Measurements from ENCODE around the gene AGR2.
"Not testable (repeated sequence)": the region's sequence is repeated elsewhere in the genome, so short reads cannot be mapped to it uniquely, and the experiment has no call there.

The AGR2 gene

GRCh38 chr7:16773326-16773725 is 31.5 kb downstream of the AGR2 start:
- DNase-seq: no peak

DNA sequence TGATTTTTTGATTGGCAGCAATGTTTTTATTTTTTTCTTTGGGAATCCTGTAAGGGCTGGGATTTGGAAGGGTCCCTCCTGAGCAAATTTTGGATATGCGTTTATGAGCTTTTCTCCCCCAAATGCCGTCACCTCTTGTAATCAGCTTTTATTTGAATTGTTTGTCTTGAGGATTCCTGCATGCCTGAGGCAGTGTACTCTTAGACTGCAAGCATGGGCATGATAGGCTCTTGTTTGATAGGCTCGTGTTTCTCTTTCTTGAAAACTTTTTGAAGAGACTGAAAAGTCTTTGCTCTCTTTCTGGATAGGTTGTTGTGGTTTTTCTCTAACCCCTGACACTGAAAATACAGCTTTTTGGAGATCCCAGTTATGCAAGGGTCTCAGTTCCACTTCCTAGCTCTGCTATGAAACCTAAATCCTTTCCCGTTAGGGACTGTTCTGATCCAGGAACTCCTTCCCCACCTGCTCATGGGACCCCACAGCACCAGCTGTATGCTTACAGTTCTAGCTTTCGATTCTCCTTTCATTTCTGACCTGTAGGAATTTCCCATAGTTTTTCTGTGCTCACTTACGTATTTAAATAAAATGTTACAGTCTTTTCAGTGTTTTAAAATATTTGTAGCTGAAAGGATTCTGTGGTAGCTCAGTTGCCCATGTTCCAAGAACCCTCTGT is 34.0 kb downstream of the AGR2 start:
- DNase-seq: no peak

DNA sequence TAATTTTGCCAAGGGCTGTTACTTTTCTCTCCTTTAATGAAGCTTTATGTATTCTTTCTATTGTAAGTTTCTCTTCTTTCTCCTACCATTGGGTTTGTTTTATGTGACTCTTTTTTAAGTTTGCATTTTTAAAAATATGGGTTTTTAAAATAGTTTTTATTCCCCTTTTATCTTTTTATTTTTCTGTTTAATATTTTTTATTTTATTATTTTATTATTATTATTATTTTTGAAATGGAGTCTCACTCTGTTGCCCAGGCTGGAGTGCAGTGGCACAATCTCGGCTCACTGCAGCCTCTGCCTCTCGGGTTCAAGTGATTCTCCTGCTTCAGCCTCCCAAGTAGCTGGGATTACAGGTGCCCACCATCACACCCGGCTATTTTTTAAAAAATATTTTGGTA is 34.8 kb downstream of the AGR2 start:
- not testable (repeated sequence) for DNase-seq

GRCh38 chr7:16765436-16765859 is 39.4 kb downstream of the AGR2 start:
- no peak for DNase-seq

DNA sequence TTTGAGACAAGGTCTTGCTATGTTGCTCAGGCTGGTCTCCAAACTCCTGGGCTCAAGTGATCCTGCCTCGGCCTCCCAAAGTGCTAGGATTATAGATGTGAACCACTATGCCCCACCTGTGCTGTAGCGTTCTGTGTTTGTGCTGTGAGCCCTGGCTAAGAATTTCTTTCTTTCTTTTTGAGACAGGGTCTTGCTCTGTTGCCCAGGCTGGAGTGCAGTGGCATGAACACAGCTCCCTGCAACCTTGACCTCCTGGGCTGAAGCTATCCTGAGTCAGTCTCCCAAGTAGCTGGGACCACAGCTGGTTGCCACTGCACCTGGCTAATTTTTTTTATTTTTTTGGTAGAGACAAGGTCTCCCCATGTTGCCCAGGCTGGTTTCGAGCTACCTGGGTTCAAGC is 39.9 kb downstream of the AGR2 start:
- no peak for DNase-seq

DNA sequence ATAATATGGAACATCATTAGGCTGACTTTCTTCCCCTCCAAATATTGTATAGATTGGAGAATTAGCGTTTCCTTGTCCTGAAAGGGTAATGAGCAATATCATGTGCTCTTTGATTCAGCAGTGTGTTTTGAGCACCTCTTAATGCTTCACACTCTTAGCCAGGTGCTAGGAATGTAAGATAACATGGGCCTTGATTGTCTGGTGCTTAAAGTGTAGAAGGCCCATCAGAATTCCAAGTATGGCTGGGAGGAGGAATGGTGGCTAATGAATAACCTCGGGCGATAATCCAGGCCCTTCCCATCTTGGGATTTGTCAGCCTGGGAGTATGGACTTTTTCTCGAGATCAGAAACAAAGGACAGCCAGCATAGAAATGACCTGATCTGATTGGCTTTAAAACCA is 42.6 kb downstream of the AGR2 start:
- no peak for DNase-seq

GRCh38 chr7:16759840-16760239 is 45.0 kb downstream of the AGR2 start:
- DNase-seq: no peak

DNA sequence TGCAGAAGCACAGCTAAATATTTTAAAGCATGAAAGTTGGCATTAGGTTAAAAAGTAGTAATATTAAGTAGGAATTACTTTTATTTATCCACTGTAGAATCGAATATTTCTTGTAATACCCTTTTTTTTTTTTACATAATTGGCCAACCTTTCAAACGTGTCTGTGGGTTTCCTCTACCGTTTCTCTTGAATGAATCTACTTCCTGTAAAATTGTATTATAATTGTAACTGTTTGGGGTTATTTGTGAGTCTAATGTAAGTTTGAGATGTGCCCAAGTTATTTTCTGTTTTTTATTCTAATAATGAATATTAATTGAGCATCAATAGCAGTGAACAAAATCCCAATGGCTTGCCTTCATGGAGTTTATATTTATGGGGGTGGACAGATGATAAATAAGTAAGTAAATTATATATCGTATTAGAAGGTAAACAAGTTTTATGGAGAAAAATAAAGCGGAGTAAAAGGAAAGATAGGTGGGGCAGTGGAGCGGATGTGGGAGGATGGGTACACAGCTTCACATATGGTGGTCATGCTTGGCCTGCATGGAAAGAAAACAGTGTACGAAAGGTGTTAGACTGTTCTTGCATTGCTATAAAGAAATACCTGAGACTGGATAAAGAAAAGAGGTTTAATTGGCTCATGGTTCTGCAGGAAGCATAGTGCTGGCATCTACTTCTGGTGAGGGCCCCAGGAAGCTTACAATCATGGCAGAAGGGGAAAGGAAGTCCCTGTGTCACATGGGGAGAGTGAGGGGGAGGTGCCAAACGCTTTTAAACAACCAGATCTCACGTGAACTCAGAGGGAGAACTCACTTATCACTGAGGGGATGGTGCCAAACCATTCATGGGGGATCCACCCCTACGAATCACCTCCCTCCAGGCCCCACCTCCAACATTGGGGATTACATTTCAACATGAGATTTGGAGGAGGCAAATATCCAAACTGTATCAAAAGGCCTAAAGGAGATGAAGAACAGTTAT is 45.9 kb downstream of the AGR2 start:
- no peak for DNase-seq

DNA sequence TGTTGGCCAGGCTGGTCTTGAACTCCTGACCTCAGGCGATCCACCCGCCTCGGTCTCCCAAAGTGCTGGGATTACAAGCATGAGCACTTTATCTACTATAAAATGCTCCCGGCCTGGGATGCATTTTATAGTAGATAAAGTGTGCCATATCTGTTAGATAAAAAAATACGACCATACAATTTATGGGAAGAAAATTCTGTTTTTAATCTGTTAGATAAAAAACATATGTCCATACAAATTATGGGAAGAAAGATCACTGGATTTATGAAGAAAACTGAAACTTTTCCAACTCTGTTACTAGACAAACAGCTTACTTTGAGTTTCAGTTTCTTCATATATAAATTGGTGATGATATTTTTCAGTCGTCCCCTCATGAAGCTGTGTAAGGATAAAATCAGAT is 46.8 kb downstream of the AGR2 start:
- DNase-seq: no peak

DNA sequence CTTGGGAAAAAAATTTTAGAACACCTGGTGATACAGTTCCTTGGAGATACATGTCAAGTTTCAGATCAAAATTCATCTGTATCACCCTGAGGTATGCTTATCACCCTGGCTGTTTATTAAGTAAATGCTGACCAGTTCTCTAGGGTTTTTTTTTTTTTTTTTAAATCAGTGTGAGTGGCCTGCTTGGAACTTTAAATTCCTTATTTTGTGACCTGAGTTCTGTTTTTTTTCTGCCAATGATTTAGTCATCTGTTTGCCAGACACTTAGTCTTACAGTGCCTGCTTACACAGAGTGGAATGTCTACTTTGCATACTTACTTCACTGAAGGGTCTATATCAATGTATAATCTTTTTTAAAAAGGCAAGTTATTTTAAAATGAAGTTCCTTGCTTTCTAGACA is 49.4 kb downstream of the AGR2 start:
- no peak for DNase-seq

DNA sequence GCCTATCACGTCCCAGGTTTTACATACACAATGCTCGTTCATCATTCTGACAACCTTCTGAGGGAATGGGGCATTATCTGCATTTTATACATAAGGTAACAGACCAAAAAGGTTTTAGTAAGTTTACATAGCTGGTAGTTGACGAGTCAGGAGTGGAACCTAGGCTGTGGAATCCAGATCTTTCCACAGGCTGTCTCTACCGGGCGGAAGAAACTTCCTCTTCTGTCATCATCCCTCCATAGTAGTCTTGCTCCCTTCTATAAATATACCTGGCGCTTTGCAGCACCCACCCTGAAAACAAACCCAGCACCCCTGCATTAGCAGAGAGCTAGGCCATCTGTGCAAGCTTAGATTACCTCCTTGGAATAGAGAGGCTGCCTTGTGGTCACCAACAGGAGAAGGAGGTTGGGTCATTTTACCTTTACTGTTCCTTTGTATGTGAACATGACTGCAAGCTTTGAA is 49.9 kb downstream of the AGR2 start:
- no peak for DNase-seq

- DNase-seq: no peak
Measured at GRCh38 chr7:16753932-16754855, 50.6 kb downstream of the AGR2 start.

DNA sequence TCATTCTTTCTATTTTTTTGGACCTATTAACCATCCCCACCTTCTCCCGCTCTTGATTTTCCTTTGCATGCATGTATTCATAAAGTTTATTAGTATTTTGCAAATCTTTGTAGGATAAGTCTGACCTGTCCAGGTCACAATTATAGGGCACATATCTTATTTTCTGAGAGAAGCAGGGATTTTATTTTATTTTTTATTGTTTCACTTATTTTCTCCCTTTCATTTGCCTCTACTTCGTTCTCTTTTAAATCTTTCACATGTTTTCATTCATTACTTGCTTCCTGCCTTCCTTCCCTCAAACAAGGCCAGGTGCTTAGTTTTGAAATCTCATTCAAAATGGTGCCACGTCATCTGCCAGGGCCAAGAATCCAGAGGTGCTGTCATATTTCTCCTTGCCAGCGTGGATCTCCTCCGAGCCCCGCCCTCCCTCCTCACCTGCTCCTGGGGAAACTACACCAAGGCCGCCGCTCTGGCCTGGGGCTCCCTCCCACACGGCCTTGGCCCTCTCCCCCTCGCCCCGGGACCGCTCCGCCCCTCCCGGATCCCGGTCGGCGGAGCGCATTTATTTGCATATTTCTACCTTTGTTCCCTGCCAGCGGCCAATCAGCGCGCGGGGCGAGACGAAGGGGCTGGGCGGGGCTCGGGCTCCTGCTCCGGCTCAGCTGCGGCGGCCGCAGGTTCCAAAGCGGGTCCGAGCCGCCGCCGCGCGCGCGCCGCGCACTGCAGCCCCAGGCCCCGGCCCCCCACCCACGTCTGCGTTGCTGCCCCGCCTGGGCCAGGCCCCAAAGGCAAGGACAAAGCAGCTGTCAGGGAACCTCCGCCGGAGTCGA is 51.5 kb downstream of the AGR2 start, which contains the start of gene TSPAN13:
TSS of gene TSPAN13 (plus strand) at position 654 of the 830 bp plus-strand sequence. CDS start 213 bp downstream, outside the sequence.
- no peak for DNase-seq

DNA sequence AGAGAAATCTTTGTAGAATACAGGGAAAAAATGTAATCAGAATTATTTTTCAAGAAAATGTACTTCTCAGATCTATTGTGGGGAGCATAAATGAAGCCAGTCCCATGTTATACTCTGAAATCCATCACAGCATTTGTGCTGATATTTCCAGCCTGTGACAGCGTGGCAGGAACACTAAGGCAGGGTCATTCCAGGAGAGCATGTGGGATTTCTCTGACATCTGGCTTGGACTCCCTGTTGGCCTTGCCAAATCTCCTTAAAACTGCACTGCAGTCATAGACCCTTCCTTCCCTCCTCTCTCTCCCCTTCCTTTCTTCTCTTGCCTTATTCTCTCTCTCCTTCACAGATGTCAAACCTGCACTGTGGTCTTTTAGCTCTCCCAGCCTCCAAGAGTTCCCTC is 57.7 kb downstream of the AGR2 start:
- no peak for DNase-seq

DNA sequence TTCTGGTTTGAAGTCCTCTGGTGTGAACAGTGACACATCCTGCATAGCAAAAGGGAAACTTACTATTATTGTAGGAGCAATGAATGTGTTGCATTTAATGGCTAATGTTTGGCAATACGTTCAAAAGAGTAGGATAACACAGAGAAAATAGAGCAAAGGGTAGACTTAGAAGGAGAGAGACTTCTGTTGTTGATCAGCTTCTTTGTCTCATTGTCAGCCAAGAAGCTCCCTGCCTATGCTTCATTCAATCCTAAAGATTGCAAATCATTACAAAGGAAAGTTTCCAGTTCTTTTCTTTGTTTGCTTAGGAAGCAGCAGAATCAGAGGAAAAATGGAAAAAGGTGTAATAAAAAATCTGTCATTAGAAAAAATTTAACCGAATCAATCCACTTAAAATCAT is 59.2 kb downstream of the AGR2 start:
- no peak for DNase-seq

GRCh38 chr7:16744518-16745250 is 60.1 kb downstream of the AGR2 start:
- DNase-seq: no peak

DNA sequence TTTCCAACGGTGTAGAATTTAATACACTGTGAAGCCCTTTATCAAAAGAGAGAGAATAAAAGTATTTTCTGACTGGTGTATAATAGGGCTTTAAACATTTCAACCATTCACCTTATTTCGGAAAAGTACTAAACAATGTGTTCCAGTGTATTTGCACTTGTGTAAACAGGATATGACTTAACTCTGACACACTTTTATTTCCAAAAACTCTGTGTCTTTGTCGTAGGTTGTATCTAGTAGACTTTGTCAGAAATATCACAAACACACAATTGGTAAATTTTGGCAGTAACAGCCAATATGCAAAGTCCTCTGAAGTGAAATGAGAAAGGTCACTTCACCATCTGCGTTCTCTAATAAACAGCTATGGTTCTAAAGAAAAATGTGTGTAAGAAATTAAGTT is 61.6 kb downstream of the AGR2 start:
- DNase-seq: no peak

GRCh38 chr7:16742547-16742946 is 62.3 kb downstream of the AGR2 start:
- DNase-seq: no peak

Data from GF-D8 (cell line).